GM23248 (cell line): ENCODE measurements around the gene C1QL4.

Source experiments
- EZH2 ChIP-seq: fragments of 200-600 bp; sonication (generic); IDR thresholded peaks from 2 replicates; pipeline ENCODE4 v1.6.1; 2018; ENCODE audit warnings: antibody characterized with exemption, mild to moderate bottlenecking; ENCODE audit not compliant: insufficient read depth, poor library complexity, severe bottlenecking
- EZH2phosphoT487 ChIP-seq: fragments of 200-600 bp; sonication (generic); IDR thresholded peaks from 2 replicates; pipeline ENCODE4 v1.6.1; 2018; ENCODE audit warnings: antibody characterized with exemption, moderate library complexity, mild to moderate bottlenecking, low read depth; ENCODE audit not compliant: insufficient read depth

GRCh38 chr12:49340971-49341776, 4.2 kb upstream of the C1QL4 start:
- TF ChIP-seq EZH2 (no peak), EZH2phosphoT487 (no peak)
